Suppressor macrophage treated with lipopolysaccharide for 4 hours (primary cell): ENCODE measurements around the gene HAND1.
A peak's percentile ranks its signal among the peaks of the same experiment; 100 is the strongest.
"Not testable (repeated sequence)": the region's sequence is repeated elsewhere in the genome, so short reads cannot be mapped to it uniquely, and the experiment has no call there.

Source experiments
- DNase-seq: peaks from one replicate; pipeline ENCODE4 v3.0.0-alpha.2; 2020

Gene HAND1

GRCh38 chr5:154478224-154478565, at the start of gene HAND1:
Gene HAND1 (minus strand): TSS chr5:154478227. CDS start chr5:154478008, 219 bp downstream.
- no peak for DNase-seq

DNA sequence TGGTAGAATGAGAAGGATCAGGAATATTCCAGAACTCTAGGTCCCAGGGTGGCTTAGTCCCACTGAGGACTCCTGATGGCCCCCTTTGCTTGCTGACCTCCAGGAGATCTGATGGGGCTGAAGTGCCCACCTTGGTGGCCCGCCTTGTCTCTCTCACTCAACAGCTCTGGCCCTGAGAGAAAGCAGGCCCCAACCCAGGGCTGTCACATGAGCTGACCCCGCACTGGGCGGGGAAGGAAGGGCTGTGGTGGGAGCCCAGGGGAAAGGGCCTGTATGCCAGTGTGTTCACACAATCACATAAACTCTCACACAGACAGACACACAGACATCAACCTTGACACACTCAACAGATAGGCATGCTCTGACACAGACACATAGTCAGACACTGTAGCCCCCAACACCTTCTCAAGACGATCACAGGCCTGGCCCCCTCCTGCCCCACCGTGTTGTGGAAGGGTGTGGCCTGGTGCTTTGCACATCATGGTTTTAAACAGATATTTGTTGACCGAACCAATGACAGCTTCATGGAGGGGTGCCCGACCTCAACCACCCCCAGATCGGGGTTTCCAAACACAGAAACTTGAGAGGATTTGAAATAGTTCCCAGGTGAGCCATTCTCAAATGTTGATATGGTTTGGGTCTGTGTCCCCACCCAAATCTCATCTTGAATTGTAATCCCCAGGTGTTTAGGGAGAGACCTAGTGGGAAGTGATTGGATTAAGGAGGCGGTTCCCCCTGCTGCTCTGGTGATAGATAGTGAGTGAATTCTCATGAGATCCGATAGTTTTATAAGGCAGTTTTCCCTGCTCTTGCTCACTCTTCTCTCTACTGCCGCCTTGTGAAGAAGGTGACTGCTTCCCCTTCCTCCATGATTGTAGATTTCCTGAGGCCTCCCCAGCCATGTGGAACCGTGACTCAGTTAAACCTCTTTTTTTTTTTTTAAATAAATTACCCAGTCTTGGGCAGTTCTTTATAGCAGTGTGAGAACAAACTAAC, 48.5 kb upstream of the HAND1 start:
- DNase-seq = no peak

DNA sequence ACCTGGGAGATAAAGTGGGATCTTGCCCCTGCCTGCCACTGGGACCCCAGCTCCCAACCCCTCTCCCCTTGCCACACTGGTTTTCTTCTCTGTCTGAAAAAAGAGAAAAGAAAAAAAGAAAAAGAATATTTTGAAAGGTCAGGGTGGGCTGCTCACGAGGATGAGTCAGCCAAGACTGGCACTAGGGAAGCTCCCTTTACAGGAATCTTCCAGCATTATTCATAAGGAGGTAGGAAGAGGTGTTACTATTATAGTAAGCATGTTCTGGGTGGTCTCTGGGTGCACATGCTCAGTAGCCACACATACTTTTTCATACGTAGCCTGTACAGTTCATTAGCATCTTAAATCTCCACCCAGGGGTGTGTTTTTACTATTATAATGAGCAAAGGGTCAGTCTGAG, 46.8 kb upstream of the HAND1 start:
- DNase-seq = no peak

GRCh38 chr5:154524181-154524580, 46.2 kb upstream of the HAND1 start:
- DNase-seq = no peak

- DNase-seq = no peak
Measured at GRCh38 chr5:154523709-154524108, 45.7 kb upstream of the HAND1 start.

DNA sequence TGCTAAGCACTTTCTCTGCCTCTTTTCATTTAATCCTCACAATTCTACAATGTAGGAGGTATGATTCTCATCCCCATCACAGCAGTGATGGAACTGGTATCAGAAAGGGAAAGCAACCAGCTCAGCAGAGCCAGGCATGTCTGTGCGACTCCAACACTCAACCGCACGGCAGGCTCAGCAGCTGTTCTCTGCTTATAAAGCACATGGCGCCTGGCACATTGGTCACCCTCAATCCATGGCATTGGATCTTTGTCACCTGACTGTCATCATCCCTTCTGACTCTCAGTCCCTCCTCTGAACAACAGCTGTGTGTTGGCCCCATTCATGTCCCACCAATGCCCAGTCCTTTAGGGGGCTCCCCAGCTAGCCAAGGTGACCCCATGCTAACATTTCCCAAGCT, 45.1 kb upstream of the HAND1 start:
- no peak for DNase-seq

DNA sequence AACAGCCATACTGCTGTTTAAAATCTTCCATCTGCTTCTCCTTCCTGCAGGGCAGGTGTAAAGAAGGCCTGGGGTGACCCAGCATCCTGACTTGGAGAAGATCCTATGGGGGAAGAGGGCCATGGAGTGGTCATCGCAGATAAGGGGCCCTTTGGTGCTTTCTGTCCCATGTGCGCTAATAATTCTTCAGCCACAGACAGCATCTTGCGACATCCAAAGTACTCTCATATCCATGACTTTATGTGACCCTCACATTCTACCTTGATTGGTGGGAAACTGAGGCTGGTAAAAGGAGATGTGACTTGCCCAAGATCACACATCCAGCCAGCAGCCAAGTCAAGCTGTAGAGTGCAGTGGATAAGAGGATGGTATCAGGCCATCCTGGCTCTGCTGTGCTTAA, 44.3 kb upstream of the HAND1 start:
- DNase-seq = no peak

DNA sequence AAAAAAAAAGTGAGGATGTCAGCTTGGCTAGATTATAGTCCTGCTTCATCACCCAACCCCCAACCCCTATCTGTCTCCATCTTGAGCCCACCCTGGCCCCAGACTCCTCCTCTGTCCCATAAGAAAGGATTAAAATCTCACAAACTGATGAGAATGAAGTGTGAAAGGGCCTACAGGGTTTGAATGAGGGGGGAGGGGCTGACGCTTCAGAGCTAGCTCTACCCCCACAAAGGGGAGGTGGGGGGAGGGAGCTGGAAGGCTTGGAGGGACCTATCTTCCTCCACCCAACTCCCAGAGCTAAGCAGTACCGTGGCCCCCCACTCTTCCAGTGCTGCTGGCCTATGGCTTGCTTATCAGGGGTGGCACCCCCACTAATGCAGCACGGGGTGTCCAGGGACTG, 43.7 kb upstream of the HAND1 start:
- DNase-seq = no peak

DNA sequence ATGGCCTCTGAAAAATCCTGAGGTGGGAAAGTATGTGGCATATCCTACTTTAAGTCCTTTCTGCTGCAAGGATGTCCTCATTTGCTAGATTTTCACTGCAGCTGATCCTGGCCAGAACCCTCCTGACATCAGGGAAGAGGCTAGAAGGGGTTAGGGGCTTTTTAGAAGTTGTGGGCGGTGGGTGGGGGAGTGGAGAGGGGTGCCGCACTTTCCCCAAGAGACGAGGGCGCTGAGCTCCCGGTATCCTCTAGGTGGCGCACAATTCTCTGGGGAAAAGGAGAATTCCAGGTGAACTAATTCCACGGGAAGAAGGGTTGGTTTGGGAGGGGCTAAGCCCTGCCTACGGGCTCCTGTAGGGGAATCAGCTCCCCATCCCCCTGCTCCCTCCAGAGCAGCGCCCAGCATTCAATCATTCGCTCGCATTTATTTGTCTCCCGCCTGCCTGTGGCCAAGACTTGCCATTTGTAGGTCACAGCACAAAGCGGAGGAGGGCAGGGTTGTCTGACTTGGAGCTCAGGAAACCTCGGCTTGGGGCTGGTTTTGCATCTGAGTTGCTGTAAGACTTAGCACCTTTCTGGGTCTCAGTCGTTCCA, 42.9 kb upstream of the HAND1 start:
- DNase-seq = peak; percentile 23

DNA sequence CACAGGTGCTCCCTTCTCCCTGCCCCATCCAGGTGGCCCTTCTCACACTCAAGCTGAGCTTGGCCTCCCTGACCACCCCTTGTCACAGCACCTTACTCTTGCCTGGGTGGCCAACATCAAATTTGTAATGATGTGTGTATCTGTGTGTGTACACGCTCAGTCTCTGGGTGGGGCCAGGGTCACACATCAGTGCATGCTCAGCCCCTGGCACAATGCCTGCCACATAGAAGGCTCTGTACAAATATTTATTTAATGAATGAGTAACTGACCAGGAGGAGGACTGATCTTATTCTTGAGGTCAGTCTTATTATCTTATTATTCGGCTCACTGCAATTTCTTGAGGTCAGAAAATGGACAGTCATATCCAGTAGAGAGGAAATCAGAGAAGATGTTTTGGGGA, 41.3 kb upstream of the HAND1 start:
- DNase-seq = no peak

- no peak for DNase-seq
Measured at GRCh38 chr5:154518438-154518867, 40.4 kb upstream of the HAND1 start.

GRCh38 chr5:154517810-154518437, 39.9 kb upstream of the HAND1 start:
- DNase-seq = no peak

DNA sequence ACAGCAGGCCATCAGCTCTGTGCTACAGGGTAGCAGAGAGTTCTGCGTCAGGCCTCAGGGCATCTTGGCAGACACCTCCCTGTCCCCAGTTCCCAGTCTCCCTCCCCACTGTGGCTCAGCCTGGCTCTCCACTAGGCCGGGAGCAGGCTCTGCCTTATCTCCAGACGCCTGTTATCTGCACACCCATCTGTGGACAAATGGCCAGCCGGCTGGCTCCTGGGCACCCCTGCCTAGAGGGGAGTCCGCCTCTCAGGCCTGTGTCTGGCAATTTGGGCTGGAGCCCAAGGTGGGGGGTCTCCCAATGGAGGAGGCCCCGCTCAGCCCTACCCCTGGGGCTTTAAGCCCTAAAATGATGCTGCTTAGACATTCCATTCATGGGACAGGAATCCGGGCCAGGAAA, 39.2 kb upstream of the HAND1 start:
- DNase-seq = no peak

DNA sequence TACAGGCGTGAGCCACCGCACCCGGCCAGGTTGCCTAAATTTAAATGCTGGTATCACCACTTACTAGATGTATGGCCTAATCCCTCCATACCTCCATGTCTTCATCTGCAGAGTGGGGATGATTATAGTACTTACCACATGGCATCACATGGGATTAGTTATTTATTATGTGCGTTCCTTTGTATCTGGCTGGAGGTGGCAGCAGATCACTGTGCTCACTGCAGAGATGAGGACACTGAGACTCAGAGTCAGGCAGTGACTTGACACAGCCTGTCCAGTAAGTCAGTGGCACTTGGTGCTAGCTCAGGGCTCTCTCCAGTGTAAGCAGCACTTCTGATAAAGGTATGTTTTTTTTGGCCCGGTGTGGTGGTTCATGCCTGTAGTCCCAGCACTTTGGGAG, 38.4 kb upstream of the HAND1 start:
- DNase-seq = no peak

GRCh38 chr5:154515488-154515887, 37.5 kb upstream of the HAND1 start:
- not testable (repeated sequence) for DNase-seq

DNA sequence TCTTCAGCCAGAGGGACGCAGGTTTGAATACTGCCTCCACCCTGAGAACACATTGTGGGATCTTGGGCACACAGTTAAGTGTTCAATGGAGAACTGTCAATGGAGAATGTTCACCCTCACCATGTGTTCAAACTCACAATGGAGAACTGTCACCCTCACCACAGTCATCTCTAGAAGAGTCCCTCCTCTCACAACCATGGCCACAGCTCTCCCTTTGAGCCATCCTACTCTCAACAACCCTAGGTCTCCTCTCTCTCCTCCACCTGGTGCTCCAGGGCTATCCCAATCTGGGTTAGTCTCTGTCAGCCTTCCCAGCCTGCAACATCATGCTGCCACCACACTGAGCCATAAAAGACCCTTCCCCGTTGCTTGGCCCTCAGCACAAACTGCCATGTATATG, 36.3 kb upstream of the HAND1 start:
- DNase-seq = no peak

GRCh38 chr5:154513669-154514084, 35.6 kb upstream of the HAND1 start:
- peak; percentile 2 for DNase-seq

DNA sequence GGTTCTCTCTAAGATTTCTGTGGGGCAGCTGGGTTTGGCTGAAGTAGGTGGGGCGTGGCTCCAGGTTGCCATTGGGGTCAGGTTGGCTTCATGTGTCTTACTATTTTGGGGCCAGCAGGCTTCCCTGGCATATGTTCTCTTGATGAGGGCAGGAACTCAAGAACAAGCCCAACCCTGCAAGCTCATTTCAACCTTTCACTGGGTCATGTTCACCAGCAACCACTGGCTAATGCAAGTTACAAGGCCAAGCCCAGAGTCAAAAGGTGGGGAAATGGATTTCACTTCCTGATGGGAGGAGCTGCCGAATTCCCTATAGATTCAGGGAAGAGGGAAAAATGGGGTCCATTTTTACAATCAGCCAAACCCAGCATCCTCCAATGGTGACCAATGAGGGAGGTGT, 34.0 kb upstream of the HAND1 start:
- DNase-seq = no peak

DNA sequence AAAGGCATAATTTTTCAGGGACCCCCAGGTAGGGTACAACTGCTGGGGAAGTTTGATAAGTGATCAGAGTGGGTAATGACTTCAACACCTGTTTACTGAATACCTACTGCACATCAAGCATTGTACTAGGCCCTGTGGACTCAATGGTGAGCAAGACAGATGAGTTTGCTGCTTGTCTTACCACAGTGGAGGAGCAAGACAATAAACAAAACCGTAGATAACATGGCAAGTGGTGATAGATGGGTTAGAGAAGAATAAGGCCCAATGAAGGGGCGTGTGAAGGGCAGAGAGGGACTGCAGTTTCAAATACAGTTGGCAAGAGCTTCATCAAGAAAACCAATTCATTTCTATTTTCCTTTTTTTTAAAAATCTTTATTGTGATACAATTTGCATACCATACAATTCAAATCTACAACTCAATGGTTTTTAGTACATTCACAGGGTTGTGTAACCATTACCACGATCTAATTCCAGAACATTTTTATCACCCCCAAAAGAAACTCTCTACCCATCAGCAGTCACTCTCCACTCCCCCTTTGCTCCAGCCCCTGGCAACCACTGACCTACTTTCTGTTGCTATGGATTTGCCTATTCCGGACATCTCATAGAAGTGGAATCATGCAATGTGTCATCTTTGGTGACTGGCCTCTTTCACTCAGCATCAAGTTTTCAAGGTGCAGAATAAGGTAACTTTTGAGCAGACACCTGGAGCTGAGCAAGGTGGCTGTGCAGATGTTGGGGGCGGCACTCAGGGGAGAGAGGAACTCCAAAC, 31.9 kb upstream of the HAND1 start:
- DNase-seq = no peak

- DNase-seq = no peak
Measured at GRCh38 chr5:154508114-154508513, 30.1 kb upstream of the HAND1 start.

DNA sequence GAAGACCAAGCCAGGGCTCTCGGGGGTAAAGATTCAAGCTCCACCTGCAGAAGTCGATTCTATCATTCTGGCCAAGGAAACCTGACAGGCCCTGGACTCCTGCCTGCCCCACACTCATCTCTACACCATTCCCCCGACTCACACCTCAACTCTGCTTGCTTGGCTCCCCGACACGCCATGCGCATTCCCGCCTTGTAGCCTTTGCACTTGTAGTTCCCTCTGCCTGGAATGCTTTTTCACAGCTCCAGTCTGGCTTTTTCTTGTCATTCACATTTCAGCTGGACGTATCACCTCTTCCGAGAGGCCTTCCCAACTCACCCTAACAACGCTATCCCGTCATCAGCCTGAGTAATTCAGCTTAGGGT, 28.7 kb upstream of the HAND1 start:
- no peak for DNase-seq

- DNase-seq = no peak
Measured at GRCh38 chr5:154506049-154506715, 28.2 kb upstream of the HAND1 start.

- no peak for DNase-seq
Measured at GRCh38 chr5:154505567-154505966, 27.5 kb upstream of the HAND1 start.
